H1 (cell line): ENCODE results near the gene DPM3. TPM values are rescaled to one million over a fixed set of nuclear protein-coding genes. Genes with fewer than 3 reads are reported as not detected.
A peak's percentile ranks its signal among the peaks of the same experiment; 100 is the strongest.

Source experiments
- CTCF ChIA-PET: fragments of 300-600 bp; sonication (Branson Sonifier 250); formaldehyde crosslinking; loops from one replicate; lab custom pipeline; 2021; ENCODE audit not compliant: partially characterized antibody; lab: Charles Lee
- POLR2A ChIA-PET: fragments of 300-600 bp; sonication (Branson Sonifier 250); formaldehyde crosslinking; loops from one replicate; lab custom pipeline; 2021; ENCODE audit warnings: inconsistent platforms; ENCODE audit not compliant: partially characterized antibody; lab: Charles Lee
- DNase-seq, 2 experiments: peaks; one replicate each; pipeline versions ENCODE4 v3.0.0 to v3.0.0-alpha.2; 2010 to 2022; ENCODE audit warnings: low spot score in 2 of 2, low read depth in 1 of 2, mixed read lengths in 1 of 2
- FAIRE-seq: peaks from 2 replicates; lab custom pipeline; 2011; peaks lifted over from hg19 to GRCh38; lab: Jason Lieb, UNC
- H2AFZ ChIP-seq: 2 replicates; pipeline ENCODE4 v1.8.1; 2012; ENCODE audit warnings: low read length, inconsistent platforms
- H2AK5ac ChIP-seq: 2 replicates; pipeline ENCODE4 v1.6.1; 2013; ENCODE audit warnings: low read depth, low read length
- H2BK120ac ChIP-seq: replicated peaks from 2 replicates; pipeline ENCODE3; 2013; ENCODE audit warnings: low read depth, low read length, inconsistent platforms
- H2BK12ac ChIP-seq: 2 replicates; pipeline ENCODE4 v1.6.1; 2013; ENCODE audit warnings: low read depth, low read length
- H2BK15ac ChIP-seq: 2 replicates; pipeline ENCODE4 v1.6.1; 2013; ENCODE audit warnings: low read length
- H2BK20ac ChIP-seq: 2 replicates; pipeline ENCODE4 v1.6.1; 2013; ENCODE audit warnings: low read length
- H2BK5ac ChIP-seq: 2 replicates; pipeline ENCODE4 v1.6.1; 2013; ENCODE audit warnings: low read depth, low read length
- H3K14ac ChIP-seq: 2 replicates; pipeline ENCODE4 v1.6.1; 2013; ENCODE audit warnings: inconsistent platforms; ENCODE audit not compliant: insufficient read length
- H3K18ac ChIP-seq: 2 replicates; pipeline ENCODE4 v1.6.1; 2013; ENCODE audit warnings: low read length; ENCODE audit errors: extremely low read depth
- H3K23ac ChIP-seq: 2 replicates; pipeline ENCODE4 v1.6.1; 2013; ENCODE audit warnings: inconsistent platforms; ENCODE audit not compliant: insufficient read length
- H3K23me2 ChIP-seq: 2 replicates; pipeline ENCODE4 v1.6.1; 2013; ENCODE audit warnings: low read depth, low read length
- H3K27ac ChIP-seq: 2 replicates; pipeline ENCODE4 v1.6.1; 2011; ENCODE audit warnings: low read depth, low read length, inconsistent platforms
- H3K27me3 ChIP-seq, 4 experiments: replicated peaks in 1 of 4; 1 replicate in 1 of 4; 2 replicates in 3 of 4; pipeline versions ENCODE4 v1.6.1 to v1.8.1; 2011 to 2013; ENCODE audit warnings: low read length in 3 of 4, mild to moderate bottlenecking in 3 of 4, inconsistent platforms in 2 of 4, mixed read lengths in 2 of 4, moderate library complexity in 1 of 4; ENCODE audit not compliant: control insufficient read depth in 3 of 4, insufficient read depth in 3 of 4; ENCODE audit errors: extremely low read depth in 1 of 4
- H3K36me3 ChIP-seq, 4 experiments: 2 replicates each; pipeline versions ENCODE4 v1.6.1 to v1.8.1; 2011 to 2013; ENCODE audit warnings: mild to moderate bottlenecking in 4 of 4, low read length in 3 of 4, moderate library complexity in 2 of 4, control low read depth in 1 of 4, inconsistent platforms in 1 of 4; ENCODE audit not compliant: insufficient read depth in 4 of 4, control insufficient read depth in 2 of 4
- H3K4ac ChIP-seq: replicated peaks from 2 replicates; pipeline ENCODE3; 2013; ENCODE audit warnings: low read length, low read depth, mixed read lengths, inconsistent platforms; ENCODE audit not compliant: insufficient read length
- H3K4me1 ChIP-seq, 4 experiments: replicated peaks in 1 of 4; 1 replicate in 1 of 4; 2 replicates in 3 of 4; pipeline versions ENCODE4 v1.6.1 to v1.8.1; 2011 to 2013; ENCODE audit warnings: low read length in 3 of 4, inconsistent platforms in 2 of 4, mixed read lengths in 1 of 4; ENCODE audit not compliant: insufficient read depth in 4 of 4, control insufficient read depth in 3 of 4
- H3K4me2 ChIP-seq, 2 experiments: 2 replicates each; pipeline versions ENCODE4 v1.6.1 to v1.8.1; 2011 to 2013; ENCODE audit warnings: low read depth in 2 of 2, low read length in 2 of 2, control low read depth in 1 of 2, inconsistent platforms in 1 of 2, mild to moderate bottlenecking in 1 of 2; ENCODE audit not compliant: insufficient read depth in 1 of 2
- H3K4me3 ChIP-seq, 4 experiments: fragments of 200-600, 300-600 bp in 1 of 4; sonication (generic), shearing (Covaris generic), sonication (Bioruptor Twin) in 1 of 4; 2 replicates each; pipeline versions ENCODE4 v1.5.1 to v1.8.1; 2011 to 2016; ENCODE audit warnings: low read length in 4 of 4, low read depth in 3 of 4, control low read depth in 2 of 4, inconsistent platforms in 2 of 4, mild to moderate bottlenecking in 2 of 4, mixed read lengths in 1 of 4, moderate library complexity in 1 of 4; ENCODE audit not compliant: insufficient read depth in 2 of 4; ENCODE audit errors: extremely low read depth in 1 of 4
- H3K56ac ChIP-seq: replicated peaks from 2 replicates; pipeline ENCODE3; 2013; ENCODE audit warnings: low read depth, mild to moderate bottlenecking, mixed read lengths, low read length, inconsistent platforms; ENCODE audit not compliant: insufficient read length
- H3K79me1 ChIP-seq: 2 replicates; pipeline ENCODE4 v1.6.1; 2013; ENCODE audit warnings: low read depth, low read length, control low read depth
- H3K79me2 ChIP-seq, 2 experiments: 2 replicates each; pipeline versions ENCODE4 v1.6.1 to v1.8.1; 2012 to 2013; ENCODE audit warnings: low read length in 2 of 2, mild to moderate bottlenecking in 2 of 2, inconsistent platforms in 1 of 2; ENCODE audit not compliant: insufficient read depth in 2 of 2, control insufficient read depth in 1 of 2
- H3K9ac ChIP-seq, 4 experiments: replicated peaks in 1 of 4; 1 replicate in 1 of 4; 2 replicates in 3 of 4; pipeline versions ENCODE4 v1.6.1 to v1.8.1; 2011 to 2013; ENCODE audit warnings: low read depth in 3 of 4, low read length in 3 of 4, control low read depth in 2 of 4, mild to moderate bottlenecking in 2 of 4, moderate library complexity in 2 of 4, inconsistent platforms in 1 of 4; ENCODE audit errors: extremely low read depth in 1 of 4
- H3K9me3 ChIP-seq, 2 experiments: 2 replicates each; pipeline versions ENCODE4 v1.6.1 to v1.8.1; 2012 to 2013; ENCODE audit warnings: mild to moderate bottlenecking in 2 of 2, moderate library complexity in 2 of 2, control low read depth in 1 of 2, inconsistent platforms in 1 of 2, low read depth in 1 of 2, low read length in 1 of 2, mixed read lengths in 1 of 2; ENCODE audit not compliant: insufficient read depth in 2 of 2
- H4K20me1 ChIP-seq, 2 experiments: replicated peaks in 1 of 2; 2 replicates each; pipeline versions ENCODE3 to v1.8.1; 2011 to 2013; ENCODE audit warnings: inconsistent platforms in 2 of 2, low read length in 2 of 2, mild to moderate bottlenecking in 1 of 2; ENCODE audit not compliant: insufficient read depth in 2 of 2, control insufficient read depth in 1 of 2
- H4K5ac ChIP-seq: 2 replicates; pipeline ENCODE4 v1.6.1; 2013; ENCODE audit warnings: low read length, low read depth, mixed read lengths, inconsistent platforms; ENCODE audit not compliant: insufficient read length
- H4K8ac ChIP-seq: 2 replicates; pipeline ENCODE4 v1.8.0; 2013; ENCODE audit warnings: mild to moderate bottlenecking, moderate library complexity, low read length, inconsistent platforms; ENCODE audit not compliant: insufficient read depth; ENCODE audit errors: extremely low read depth
- H4K91ac ChIP-seq: replicated peaks from 2 replicates; pipeline ENCODE3; 2013; ENCODE audit warnings: low read length, mixed read lengths, inconsistent platforms; ENCODE audit not compliant: insufficient read length
- CTCF ChIP-seq, 3 experiments: IDR thresholded peaks; 1 replicate in 2 of 3; 2 replicates in 1 of 3; pipeline versions ENCODE4 v1.5.1 to v1.6.1; 2011; ENCODE audit warnings: low read length in 3 of 3, mild to moderate bottlenecking in 3 of 3, inconsistent platforms in 2 of 3, low read depth in 1 of 3, moderate library complexity in 1 of 3; ENCODE audit not compliant: insufficient read depth in 1 of 3; ENCODE audit errors: control extremely low read depth in 1 of 3
- HDAC2 ChIP-seq, 2 experiments: fragments of 300-600 bp in 1 of 2; sonication (generic) in 1 of 2; IDR thresholded peaks; 2 replicates each; pipeline ENCODE4 v1.6.1; 2011 to 2012; ENCODE audit warnings: low read depth in 2 of 2, low read length in 2 of 2, mild to moderate bottlenecking in 2 of 2, moderate library complexity in 2 of 2, borderline replicate concordance in 1 of 2, inconsistent platforms in 1 of 2
- MAX ChIP-seq: IDR thresholded peaks from 2 replicates; pipeline ENCODE4 v1.6.1; 2012; ENCODE audit warnings: inconsistent platforms
- USF2 ChIP-seq: IDR thresholded peaks from 2 replicates; pipeline ENCODE4 v1.6.1; 2011; ENCODE audit warnings: low read length, improper control_type of control experiment
- WGBS, 2 experiments: shearing (Covaris generic) in 1 of 2; methylation state at CpG; one replicate each; pipeline versions ENCODE4 v1.1.6 to v1.1.7; 2013 to 2015; ENCODE audit warnings: low lambda C conversion rate in 2 of 2, mixed read lengths in 2 of 2, inconsistent platforms in 1 of 2, low coverage in 1 of 2, missing lambda C conversion rate in 1 of 2; ENCODE audit not compliant: insufficient replicate concordance in 2 of 2, insufficient coverage in 1 of 2, insufficient read length in 1 of 2; ENCODE audit errors: extremely low coverage in 1 of 2, missing lambda C conversion rate in 1 of 2; 5-methylcytosine and 5-hydroxymethylcytosine counted together
- polyA plus RNA-seq, 7 experiments: library from polyadenylated mRNA; depleted of rRNA in 3 of 7; stranded (reverse) in 5 of 7; unstranded in 2 of 7; fragments of >200 nt in 5 of 7; fragments of 200-250 nt in 2 of 7; gene quantifications; 1 replicate in 5 of 7; 2 replicates in 1 of 7; 4 replicates in 1 of 7; pipeline versions ENCODE4 v1.2.1 to v1.2.3, GENCODE V29; 2011 to 2013; ENCODE audit warnings: missing spikeins in 2 of 7, mixed read lengths in 2 of 7
- total RNA-seq: library from RNA; stranded (reverse); fragmentation: NEBNext Ultra II Directional; extraction: Animal tissue kit (Norgen Biotek cat#: 25700); gene quantifications from 2 replicates; pipeline ENCODE4 v1.2.1, GENCODE V29; 2021

DPM3 gene
- total and polyA plus RNA-seq, 2 of the 8 experiments (the other 6 are each of a cell fraction or from before 2014, with no cell fraction given): 44.8 to 227 TPM

- no peak overlapping the region; the same call in 1 of the 2 replicates for H2BK20ac ChIP-seq
- no peak overlapping the region for H3K27ac ChIP-seq
- no peaks in the 10 kb centered on the region for H3K9me3 ChIP-seq
- H3K18ac ChIP-seq: peak overlapping the region; percentile 34; the same call in 1 of the 2 replicates
- DNase-seq: peak; percentile 68 to 97
- peak overlapping the region; percentile 1 to 52; a peak in 3 of 4 replicates for H3K4me2 ChIP-seq
- H3K4me1 ChIP-seq: peaks cover 0 to 15% (median 13%) of the 10 kb centered on the region in 4 experiments; a peak in 6 of 7 replicates
- H3K4me3 ChIP-seq: 0 out of 8 replicates have a peak overlapping the region, but pooled peaks of 1 of the 4 experiments have one; percentile 28
- no peak overlapping the region for H3K23ac ChIP-seq
- H2AFZ ChIP-seq: peak overlapping the region; percentile 93
- ChIA-PET CTCF (interaction anchor here (0.5 to 6.3 kb wide), 43 partner anchors 8 to 1447 kb away, joined by 3 to 215 read pairs (median 6); partner anchors contain the start of genes ADAM15, EFNA3, EFNA4 and KRTCAP2), POLR2A (interaction anchor here (0.7 to 1.8 kb wide), 7 partner anchors 21 to 81 kb away, joined by 4 to 7 read pairs (median 5); partner anchors contain the start of genes EFNA4 and KRTCAP2)
- H4K91ac ChIP-seq: peak overlapping the region; percentile 85
- peak overlapping the region; percentile 90 for H2BK15ac ChIP-seq
- H4K5ac ChIP-seq: peak overlapping the region; percentile 18
- H3K14ac ChIP-seq: no peak overlapping the region
- H3K9ac ChIP-seq: no peak overlapping the region
- peaks cover 0 to 13% (median 2%) of the 10 kb centered on the region in 4 experiments; a peak in 2 of 7 replicates for H3K27me3 ChIP-seq
- H2BK12ac ChIP-seq: peak overlapping the region; percentile 96; the same call in 1 of the 2 replicates
- peak; percentile 19 for FAIRE-seq
- no peaks in the 10 kb centered on the region for H3K79me1 ChIP-seq
- peak overlapping the region; percentile 79; the same call in 1 of the 2 replicates for H2BK5ac ChIP-seq
- H4K20me1 ChIP-seq: no peaks in the 10 kb centered on the region
- H3K79me2 ChIP-seq: no peaks in the 10 kb centered on the region
- H3K56ac ChIP-seq: no peak overlapping the region
- H3K4ac ChIP-seq: peak overlapping the region; percentile 3
- peak overlapping the region; percentile 13 for H2BK120ac ChIP-seq
- no peaks in the 10 kb centered on the region for H3K36me3 ChIP-seq
- no peaks in the 10 kb centered on the region for H3K23me2 ChIP-seq
- H4K8ac ChIP-seq: peak overlapping the region; percentile 20; the same call in 1 of the 2 replicates
- H2AK5ac ChIP-seq: 0 out of 2 replicates have a peak overlapping the region, but pooled peaks have one; percentile 69
- 39% methylated on average over 28 of the region's 29 CpGs; no CpG with 5 or more reads in 1 of the 2 experiments for WGBS, 2 experiments
- TF ChIP-seq USF2: peak; percentile 57; the same call in 1 of the 2 replicates
- peak; percentile 73 to 88; a peak in 2 of 4 replicates for TF ChIP-seq HDAC2 (IDR thresholded peaks at IDR 0.05; ENCODE audit: borderline replicate concordance in 1 of 2, low read depth in 2 of 2, low read length in 2 of 2)
- TF ChIP-seq CTCF (IDR thresholded peaks at IDR 0.05; ENCODE audit: control extremely low read depth in 1 of 3, insufficient read depth in 1 of 3, low read depth in 1 of 3, low read length in 3 of 3): peak in 2 of 3 experiments; percentile 98; a peak in 3 of 4 replicates
- TF ChIP-seq MAX: peak; percentile 98
Measured at GRCh38 chr1:155091071-155092051, 49.0 kb downstream of the DPM3 start.
